Calu3 (cell line): ENCODE measurements around the gene FRMD3. TPM values are rescaled to one million over a fixed set of nuclear protein-coding genes. Genes with fewer than 3 reads are reported as not detected.

Experiments used
- BruUV-seq: library from RNA; stranded (reverse); fragments of 400-500 nt; replicated peaks from 2 replicates; lab custom pipeline; 2021; lab: Mats Ljungman, UMichigan
- CTCF ChIA-PET: fragments of 300-600 bp; sonication (Branson Sonifier 250); formaldehyde crosslinking; loops from one replicate; lab custom pipeline; 2022; ENCODE audit warnings: antibody characterized with exemption; lab: Charles Lee
- DNase-seq: peaks from one replicate; pipeline ENCODE4 v3.0.0; 2022
- H3K27ac Mint-ChIP-seq: one replicate; pipeline ENCODE4 v1.8.0; 2022; ENCODE audit warnings: mixed read lengths; ENCODE audit not compliant: unreplicated experiment
- H3K27me3 Mint-ChIP-seq: one replicate; pipeline ENCODE4 v1.8.0; 2022; ENCODE audit warnings: mixed read lengths; ENCODE audit not compliant: unreplicated experiment
- H3K36me3 Mint-ChIP-seq: one replicate; pipeline ENCODE4 v1.8.0; 2022; ENCODE audit warnings: mild to moderate bottlenecking, moderate library complexity, mixed read lengths; ENCODE audit not compliant: insufficient read depth, unreplicated experiment
- H3K4me1 Mint-ChIP-seq: one replicate; pipeline ENCODE4 v1.8.0; 2022; ENCODE audit warnings: mild to moderate bottlenecking, low read depth, mixed read lengths; ENCODE audit not compliant: unreplicated experiment
- H3K4me3 Mint-ChIP-seq: one replicate; pipeline ENCODE4 v1.8.0; 2022; ENCODE audit warnings: mild to moderate bottlenecking, low read depth, moderate library complexity, mixed read lengths; ENCODE audit not compliant: unreplicated experiment
- H3K9me3 Mint-ChIP-seq: one replicate; pipeline ENCODE4 v1.8.0; 2022; ENCODE audit warnings: low read depth, mixed read lengths; ENCODE audit not compliant: unreplicated experiment
- CTCF ChIP-seq: fragments of 200-600 bp; IDR thresholded peaks from one replicate; pipeline ENCODE4 v1.8.0; 2022; ENCODE audit warnings: antibody characterized with exemption; ENCODE audit not compliant: unreplicated experiment
- intact Hi-C: fragments of 100-400 bp; cut with micrococcal nuclease; formaldehyde crosslinking; loops from one replicate; pipeline ENCODE4 v1.10.0; 2022; ENCODE audit not compliant: unreplicated experiment
- total RNA-seq: library from RNA; stranded (reverse); gene quantifications from 2 replicates; pipeline ENCODE4 v1.2.3, GENCODE V29; 2022

The FRMD3 gene
- total RNA-seq, 1 experiment from 2014 or later: 0.38 TPM

DNA sequence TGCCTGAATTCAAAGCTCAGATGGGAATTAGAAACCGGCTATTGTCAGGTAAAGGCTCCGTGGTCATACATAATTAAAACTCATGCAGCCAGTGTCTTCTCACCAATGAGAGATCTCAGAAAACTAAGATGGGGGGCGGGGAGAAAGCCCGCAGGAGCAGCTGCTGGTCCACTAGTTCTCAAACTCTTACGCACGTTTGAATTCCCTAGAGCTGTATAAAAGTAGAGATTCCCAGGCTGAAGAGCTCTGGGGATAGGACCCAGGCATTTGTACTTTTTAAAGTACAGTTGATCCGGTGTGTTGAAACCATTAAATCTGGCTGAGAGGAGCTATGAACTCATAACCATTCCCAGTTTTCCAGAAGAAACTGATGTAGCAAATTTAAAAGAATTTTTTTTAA, 68.5 kb downstream of the FRMD3 start:
- TF ChIP-seq CTCF: no peak
- H3K4me3 Mint-ChIP-seq: no peak overlapping the region
- CTCF ChIA-PET: no interaction called here
- BruUV-seq: no TSS peak
- H3K36me3 Mint-ChIP-seq: no peaks in the 10 kb centered on the region
- no peak for DNase-seq
- intact Hi-C loops: no loop called here
- no peak overlapping the region for H3K27ac Mint-ChIP-seq
- no peaks in the 10 kb centered on the region for H3K27me3 Mint-ChIP-seq
- peaks cover 13% of the 10 kb centered on the region for H3K4me1 Mint-ChIP-seq
- no peaks in the 10 kb centered on the region for H3K9me3 Mint-ChIP-seq

GRCh38 chr9:83468821-83469220, 69.4 kb downstream of the FRMD3 start:
- H3K36me3 Mint-ChIP-seq: no peaks in the 10 kb centered on the region
- H3K27me3 Mint-ChIP-seq: no peaks in the 10 kb centered on the region
- H3K4me1 Mint-ChIP-seq: peaks cover 13% of the 10 kb centered on the region
- no TSS peak for BruUV-seq
- intact Hi-C loops: no loop called here
- H3K4me3 Mint-ChIP-seq: no peak overlapping the region
- CTCF ChIA-PET: no interaction called here
- no peak for DNase-seq
- no peak for TF ChIP-seq CTCF
- H3K27ac Mint-ChIP-seq: no peak overlapping the region
- no peaks in the 10 kb centered on the region for H3K9me3 Mint-ChIP-seq

DNA sequence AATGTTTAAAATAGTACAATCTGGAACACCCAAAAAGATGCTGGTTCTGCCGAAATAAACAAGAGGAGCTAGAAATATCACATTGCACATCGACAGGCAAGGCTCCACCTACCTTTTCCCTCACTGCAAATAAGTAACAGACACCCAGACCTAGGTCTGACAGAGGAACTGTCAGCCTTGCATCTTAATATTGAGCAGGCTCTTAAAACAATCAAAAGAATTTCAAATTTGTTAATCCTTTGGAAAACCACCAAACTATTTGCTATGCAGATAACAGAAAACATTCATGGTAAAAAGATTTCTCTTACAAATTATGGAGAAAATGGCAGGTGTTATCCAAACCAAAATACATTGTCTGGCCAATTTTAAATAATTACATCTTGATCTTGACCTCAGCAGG, 71.3 kb downstream of the FRMD3 start:
- intact Hi-C loops: no loop called here
- no peaks in the 10 kb centered on the region for H3K36me3 Mint-ChIP-seq
- DNase-seq: no peak
- H3K27me3 Mint-ChIP-seq: no peaks in the 10 kb centered on the region
- CTCF ChIA-PET: interaction anchor here (0.7 kb wide), 1 partner anchor 145 kb away, joined by 3 read pairs; no protein-coding TSS in a partner anchor
- no peak overlapping the region for H3K27ac Mint-ChIP-seq
- no peak for TF ChIP-seq CTCF
- H3K4me1 Mint-ChIP-seq: no peaks in the 10 kb centered on the region
- no peaks in the 10 kb centered on the region for H3K9me3 Mint-ChIP-seq
- BruUV-seq: no TSS peak
- no peak overlapping the region for H3K4me3 Mint-ChIP-seq

DNA sequence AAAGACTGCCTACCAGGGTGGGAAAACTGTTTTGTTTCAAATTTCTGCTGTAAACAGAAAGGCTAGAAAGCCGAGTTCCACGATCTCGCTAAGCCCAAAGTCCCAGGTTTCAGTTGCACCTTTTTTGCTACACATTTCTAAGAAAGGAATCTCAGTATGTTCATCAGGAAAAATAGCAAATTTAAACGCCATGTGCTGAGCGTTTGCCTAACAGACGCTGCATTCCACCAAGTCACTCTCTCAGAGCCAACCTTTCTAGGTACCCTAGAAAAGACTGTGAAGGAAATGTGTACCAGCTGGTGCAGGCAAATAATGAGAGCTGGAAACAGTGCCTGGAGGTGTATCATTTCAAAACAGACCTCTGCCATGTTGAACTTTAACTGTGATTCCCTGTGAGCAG, 71.8 kb downstream of the FRMD3 start:
- Mint-ChIP-seq H3K9me3 (no peaks in the 10 kb centered on the region), H3K4me3 (no peak overlapping the region), H3K4me1 (no peaks in the 10 kb centered on the region), H3K36me3 (no peaks in the 10 kb centered on the region), H3K27me3 (no peaks in the 10 kb centered on the region), H3K27ac (no peak overlapping the region)
- no peak for TF ChIP-seq CTCF
- no TSS peak for BruUV-seq
- intact Hi-C loops: no loop called here
- DNase-seq: no peak
- CTCF ChIA-PET: no interaction called here
